NCI-H446 (cell line): ENCODE results near the gene ATP2B3.

ENCODE experiments used
- DNase-seq, 2 experiments: peaks; one replicate each; lab custom pipeline; 2025; lab: John Stamatoyannopoulos, UW

ATP2B3 gene

DNA sequence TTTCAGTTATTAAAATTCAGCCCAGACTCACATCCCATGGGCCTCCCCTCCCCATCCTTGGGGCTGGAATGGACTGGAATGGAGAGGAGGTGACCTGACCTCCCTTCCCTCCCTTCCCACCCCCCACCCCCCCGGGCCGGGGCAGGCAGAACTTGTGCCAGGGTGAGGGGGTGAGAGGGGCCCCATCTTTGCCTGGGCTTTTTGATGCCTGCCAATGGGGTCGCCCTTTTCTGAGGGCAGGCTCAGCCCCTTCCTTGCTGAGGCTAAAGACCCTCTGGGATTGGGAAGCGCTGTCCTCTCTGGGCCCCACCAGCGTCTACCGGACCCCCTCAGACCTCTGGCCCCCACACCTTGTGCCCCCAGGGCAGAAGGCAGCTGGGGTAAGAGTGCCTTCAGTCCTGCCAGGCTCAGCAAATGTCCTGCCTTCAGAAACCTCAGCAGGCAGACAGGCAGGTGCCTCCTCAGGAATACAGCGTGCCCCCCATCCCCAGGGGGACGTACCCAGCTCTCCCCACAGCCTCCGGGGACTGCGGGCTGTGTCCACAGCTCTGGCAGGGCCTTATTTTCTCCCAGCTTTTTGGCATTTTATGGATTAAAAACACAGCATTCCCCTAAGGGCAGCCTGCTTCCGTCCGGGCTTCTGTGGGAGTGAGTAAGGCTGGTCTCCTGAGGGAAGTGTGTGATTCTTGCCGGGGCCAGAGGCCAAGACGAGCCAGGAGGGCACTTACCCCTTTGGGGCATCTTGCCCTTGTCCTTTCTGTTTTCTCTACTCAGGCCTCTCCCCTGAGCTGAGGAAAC, 94.1 kb downstream of the ATP2B3 start:
- DNase-seq = no peak

DNA sequence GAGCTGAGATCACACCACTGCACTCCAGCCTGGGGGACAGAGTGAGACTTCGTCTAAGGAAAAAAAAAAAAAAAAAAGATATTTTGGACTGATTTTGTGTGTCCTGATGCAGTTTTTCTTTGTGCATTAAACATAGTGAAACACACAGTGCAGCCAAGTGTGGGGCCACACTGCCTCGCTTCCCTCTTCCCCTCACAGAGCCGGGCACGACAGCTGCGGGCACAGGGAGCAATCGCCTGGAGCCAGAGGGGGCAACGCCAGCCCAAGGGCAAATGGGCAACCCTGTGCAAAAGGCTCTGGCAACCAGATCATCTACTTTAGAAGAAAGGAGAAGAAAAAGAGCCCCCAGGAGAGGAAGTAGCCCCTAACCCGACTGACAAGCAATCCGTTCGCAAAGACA, 95.0 kb downstream of the ATP2B3 start:
- no peak for DNase-seq

DNA sequence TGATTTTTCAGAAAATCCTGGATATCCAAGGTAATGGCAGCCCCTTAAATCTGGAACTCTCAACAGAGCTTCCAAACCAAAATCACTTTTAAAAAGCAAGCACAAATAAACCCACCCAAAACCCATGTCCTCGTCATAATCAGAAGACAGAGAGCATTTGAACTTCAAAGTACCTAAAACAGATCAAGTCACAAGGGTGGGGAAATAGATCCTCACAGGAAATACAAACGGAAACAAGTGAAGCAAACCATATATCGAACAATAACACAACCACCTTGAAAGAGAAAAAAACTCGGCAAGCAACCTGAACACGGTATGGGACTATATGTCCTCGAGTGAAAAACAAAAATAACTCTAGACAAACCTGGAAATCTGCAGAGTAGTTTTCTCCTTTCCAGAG, 97.4 kb downstream of the ATP2B3 start:
- DNase-seq = no peak

DNA sequence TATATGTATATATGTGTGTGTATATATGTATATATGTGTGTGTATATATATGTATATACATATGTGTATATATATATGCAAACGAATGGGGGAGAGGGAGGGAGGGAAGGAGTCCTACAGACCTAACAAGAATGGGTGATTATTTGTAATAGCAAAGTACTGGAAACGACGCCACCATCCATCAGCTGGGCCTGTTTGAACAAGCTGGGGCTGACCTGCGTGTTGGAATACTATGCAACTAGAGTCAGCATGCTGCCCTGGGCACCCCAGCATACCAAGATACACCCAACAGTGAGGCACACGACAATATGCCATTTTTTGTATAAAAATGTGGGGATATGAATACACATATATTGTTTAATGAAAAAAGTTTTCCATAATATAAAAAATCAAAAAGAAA, 103.1 kb downstream of the ATP2B3 start:
- DNase-seq = no peak

DNA sequence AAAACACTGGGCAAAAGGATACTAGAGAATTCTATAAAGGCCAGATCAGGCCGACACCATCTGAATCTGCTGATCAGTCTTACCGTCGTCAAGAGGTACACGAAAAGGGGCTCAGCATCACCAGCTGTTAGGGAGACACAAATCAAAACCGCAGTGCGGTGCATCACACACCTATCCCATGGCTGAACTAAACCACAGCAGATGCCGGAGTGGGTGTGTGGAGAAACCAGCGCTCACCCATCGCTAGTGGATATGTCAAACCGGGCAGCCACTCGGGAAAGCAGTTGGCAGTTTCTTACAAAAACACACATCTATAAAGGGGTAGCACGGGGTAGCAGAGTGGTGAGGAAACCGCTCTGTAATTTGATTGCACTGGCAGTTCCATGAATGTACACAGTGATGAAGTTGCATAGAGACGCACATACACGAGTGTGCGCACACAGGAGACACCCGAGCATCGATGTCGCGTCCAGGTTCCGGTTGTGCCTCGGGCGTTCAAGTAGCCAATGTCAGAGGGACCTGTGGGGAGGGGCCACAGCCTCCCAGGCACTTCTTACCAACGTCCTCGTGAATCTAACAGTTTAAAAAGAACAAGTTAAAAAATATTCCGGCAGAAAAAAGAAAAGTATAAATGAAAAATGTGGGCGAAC, 104.6 kb downstream of the ATP2B3 start:
- no peak for DNase-seq

DNA sequence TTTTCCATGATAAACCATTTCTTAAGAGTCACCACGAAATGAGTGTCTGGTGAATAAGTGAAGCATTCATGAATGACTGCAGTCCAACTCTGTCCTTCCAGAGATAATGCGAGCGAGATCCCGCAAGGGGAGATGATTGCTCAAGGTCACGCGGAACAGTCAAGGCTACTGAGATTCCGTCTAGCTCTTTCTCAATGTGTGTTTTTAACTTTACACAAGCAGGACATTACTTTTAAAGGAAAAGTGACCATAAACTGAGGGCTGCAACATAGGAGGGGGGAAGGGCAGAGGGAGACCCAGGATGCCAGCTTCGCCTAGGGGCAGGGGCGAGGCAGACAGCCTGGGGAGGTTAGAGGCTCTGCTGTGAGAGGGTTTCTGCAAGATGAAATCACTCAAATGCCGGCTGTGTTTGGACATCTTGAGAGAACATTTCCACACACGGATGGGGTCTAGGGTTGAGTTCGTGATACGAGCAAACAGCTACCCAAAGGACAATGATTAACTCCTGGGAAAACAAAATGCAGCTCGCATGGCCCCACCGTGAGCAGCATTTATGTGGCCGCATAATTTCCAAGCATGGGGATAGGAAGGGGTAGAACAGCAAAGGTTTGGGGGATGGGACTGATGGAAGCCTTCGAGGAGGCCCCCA, 105.3 kb downstream of the ATP2B3 start:
- DNase-seq = no peak

DNA sequence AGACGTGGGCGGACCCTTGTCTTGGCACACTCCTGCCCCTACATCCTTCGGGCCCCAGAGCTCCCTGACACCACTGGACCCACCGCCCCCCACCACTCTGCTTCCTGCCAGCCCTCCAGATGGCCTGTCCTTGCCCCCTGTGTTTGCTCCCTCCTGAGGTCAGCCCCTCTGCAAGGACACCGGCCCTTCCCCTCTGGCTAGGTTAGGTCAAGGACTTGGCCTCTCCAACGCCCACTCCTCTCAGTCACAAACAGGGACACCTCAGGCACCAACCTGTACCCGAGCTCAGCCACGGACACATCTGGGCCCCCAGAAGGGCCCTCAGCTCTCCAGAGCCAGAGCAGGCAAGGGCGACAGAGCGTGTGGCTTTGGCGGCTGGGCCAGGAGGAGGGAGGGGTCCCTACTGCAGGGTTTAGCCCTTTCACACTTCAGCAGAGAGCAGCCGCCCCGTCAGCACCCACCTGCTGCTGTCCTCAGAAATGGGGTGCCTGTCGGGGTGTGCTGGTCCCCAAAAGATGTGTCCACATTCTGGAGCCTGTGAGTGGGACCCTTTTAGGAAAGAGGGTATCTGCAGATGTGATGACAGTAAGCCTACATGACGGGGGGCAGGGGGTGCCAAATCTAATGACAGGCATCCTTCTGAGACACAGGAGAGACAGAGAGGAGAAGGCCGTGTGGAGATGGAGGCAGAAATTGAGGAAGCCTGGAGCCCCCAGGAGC, 106.0 kb downstream of the ATP2B3 start:
- no peak for DNase-seq

DNA sequence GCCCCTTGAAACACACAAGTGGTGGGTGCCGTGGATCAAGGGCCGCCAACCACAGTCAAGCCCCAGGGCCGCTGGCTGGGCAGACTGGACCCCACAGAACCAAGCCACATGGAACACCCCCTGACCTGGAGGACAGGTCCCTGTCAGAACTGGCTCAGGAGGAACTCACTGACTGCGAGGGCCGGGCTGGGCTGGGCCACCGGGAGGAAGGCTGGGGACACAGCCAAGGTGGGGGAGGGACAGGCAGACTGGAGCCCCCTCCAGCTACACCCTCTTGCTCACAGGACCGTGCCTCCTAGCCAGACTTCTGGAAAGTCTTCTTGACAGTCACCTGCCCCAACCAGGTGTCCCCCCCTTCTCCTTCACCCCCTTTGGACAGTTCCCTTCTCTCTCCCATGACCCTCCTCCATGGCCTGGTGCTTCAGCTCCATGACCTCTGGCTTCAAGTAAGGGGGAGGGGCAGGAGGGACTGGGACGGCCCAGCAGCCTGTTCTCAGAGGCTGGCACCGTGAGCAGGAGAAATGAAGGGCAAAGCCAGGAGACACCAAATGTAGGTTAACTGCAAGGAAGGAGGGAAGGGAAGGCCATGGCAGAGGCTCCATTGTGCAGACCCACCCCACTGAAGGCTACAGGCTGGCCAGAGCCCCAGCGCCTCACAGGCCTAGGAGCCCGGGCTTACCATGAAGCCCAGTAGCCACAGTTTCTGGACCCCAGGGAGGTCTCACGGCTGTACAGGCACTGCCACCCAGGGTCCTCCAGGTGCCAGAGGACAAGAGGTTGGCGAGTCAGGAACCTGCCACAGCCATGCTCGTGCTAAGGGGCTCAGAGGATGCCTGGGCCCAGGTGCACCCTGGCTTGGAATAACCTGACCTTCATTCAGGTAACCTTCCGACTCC, 107.0 kb downstream of the ATP2B3 start:
- no peak for DNase-seq

DNA sequence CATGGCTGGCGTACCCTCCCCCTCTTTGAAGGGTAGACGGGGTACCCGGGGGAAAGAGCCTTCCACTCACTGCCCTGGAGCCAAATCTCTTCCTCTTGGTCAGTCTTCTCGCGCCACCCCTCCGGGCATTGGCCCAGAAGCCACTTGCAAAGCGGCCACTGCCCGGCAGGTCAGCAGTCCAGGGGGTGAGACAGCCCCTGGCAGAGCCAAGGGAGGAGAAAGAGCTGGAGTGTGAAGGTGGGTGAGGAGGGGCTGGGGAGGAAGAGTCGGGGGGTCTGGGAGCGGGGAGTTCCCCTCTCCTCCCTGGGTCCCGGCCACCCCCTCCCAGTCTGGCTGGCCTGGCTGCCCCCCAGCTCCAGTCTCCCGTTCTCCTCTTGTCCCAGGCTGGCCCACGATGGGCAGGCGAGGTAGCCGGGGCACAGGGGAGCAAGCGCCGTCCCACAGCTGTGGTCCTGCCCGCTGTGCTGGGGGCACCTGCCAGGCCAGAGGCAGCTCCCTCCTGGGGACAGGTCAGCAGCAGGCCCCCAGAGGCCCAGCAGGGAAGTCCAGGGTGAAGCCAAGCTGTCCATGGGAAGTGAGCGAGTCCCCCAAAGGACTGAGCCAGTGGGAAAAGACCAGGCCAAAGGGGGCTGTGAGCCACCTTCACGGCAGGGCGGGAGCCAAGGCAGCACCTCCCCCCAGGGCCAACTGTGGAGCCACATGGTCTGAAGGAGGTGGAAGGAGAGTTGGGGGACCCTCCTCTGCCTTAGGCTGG, 108.0 kb downstream of the ATP2B3 start:
- no peak for DNase-seq

DNA sequence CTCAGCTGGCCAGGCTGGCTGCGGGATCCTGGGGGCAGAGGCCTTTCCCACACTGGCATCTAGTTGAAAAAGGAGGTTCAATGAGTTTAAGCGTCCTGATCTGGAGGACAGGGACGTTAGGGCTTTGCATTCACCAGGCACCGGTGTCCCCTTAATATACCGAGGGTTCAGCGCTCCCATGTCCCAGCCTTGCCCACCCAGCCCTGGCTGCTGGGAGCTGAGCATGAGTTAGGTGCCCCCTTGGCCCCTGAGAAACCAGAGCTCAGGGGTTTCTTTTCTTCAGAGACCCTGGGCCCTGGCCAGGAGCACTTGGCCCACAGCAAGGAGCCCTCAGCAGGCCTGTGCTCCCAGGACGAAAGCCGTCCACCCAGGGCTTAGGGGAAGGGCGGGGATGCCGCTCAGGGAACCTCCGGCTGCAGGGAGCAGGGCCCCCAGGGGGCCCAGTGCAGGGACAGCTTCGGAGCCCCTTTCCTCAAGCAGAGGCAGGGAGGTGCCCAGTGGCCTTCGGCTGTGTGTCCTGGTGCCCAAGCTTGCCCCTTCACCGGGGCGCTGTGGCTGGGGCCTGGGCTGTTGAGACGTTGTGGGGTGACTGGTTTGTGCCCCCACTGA, 108.7 kb downstream of the ATP2B3 start:
- no peak for DNase-seq

DNA sequence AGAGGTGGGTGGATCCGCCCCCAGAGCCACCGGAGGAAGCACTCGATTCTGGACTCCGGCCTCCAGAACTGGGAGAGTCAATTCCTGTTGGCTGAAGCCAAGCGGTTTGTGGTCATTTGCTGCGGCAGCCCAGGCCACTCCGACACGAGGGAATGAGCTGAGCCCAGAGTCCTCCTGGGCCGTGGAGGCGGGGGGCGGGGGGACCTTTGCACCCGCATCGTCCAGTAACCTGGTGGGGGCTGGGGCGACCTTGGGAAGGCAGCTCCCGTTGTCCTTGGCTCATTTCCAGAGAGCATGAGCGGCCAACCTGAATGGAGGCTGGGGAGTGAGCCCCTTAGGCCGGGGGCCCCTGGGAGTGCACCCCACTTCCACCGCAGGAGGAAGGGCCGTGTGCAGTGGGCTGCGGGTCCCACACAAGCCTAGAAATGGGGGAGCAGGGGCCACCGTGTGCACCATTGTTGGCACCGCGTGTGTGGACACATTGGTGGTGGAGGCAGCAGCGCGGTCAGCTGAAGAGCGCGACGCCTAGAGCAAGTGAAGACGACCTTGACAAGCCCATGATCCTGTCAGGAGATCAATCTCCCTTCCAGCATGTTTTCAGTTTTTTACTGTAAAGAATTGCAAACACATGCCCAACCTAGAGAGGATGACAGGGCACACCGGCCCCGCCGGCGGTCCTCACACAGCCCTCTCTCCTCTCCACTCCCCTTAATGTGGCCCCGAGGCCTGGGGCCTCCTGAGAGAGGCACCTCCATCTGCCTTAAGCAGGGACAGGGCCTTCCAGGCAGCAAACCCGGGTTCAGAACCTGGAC, 109.6 kb downstream of the ATP2B3 start:
- DNase-seq = no peak

DNA sequence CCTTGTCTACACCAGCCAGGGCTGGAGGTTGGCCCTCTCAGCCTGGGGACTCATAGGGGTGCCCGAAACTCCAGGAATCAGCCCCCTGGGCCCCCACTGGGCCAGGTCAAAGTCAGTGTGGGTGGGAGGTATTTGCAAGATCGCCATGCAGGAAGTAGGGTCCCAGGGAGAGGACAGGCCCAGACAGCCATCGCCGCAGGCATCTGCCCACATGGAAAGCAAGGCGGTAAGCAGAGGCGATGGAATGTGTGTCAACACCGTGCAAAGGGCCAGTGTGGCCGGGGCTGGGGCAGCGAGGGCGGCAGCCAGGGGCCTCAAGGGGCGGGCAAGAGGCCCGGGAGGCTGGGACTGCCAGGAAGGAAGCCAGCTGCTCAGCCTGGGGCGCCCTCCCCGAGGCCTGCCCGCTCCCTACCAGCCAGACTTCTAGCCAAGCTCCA, 110.3 kb downstream of the ATP2B3 start:
- no peak for DNase-seq

DNA sequence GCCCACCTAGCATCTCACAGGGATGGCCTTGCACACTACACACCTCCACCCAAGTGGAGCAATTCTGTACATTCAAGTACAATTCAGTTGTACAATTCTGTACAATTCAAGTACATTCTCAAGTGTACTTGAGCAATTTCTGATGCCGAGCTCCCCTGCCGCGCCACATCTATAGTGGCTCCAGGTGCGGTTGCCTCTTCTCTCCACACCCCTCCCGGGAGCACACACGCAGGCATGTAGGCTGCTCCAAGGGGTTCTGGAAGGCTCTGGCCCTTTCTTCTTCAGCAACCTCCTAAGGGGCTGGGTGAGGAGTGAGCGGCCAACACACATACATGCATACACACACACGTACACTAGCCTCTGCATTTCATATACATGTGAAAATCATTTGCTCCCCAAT, 110.7 kb downstream of the ATP2B3 start:
- no peak for DNase-seq

DNA sequence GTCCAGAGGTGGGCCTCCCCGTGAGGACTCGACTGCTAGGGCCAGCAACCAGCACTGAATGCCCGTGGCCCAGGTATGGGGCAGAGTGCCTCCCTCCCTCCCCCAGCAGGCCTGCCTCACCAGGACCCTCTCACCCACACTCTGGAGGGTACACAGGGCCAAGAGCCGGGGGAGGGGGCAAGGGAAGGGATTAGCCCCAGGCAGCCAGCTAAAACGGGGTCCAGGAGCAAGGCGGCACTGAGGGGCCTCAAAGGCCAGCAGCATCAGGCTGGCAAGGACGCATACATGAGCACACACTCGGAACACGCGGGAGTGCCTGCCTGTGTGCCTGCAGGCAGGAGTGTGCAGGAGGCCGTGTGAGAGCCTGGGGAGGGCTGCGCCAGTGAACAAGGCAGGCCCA, 111.2 kb downstream of the ATP2B3 start:
- DNase-seq = no peak

DNA sequence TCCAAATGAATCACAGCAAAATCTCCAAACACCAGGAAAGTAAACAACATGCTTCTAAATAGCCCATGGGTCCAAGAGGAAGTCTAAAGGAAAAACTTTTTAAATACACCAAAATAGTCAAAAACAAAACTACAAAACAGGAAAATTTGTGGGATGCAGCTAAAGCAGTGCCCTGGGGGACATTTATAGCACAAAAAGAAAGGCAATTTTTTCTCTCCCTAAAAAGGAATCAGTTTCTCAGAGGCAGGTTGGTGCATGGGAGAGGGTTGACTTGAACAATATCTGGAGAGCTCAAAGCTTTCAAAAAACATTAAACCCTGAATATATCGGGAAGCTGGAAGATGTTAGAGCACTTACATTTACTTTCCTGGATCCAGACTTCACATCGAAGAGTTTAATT, 113.9 kb downstream of the ATP2B3 start:
- DNase-seq = no peak

DNA sequence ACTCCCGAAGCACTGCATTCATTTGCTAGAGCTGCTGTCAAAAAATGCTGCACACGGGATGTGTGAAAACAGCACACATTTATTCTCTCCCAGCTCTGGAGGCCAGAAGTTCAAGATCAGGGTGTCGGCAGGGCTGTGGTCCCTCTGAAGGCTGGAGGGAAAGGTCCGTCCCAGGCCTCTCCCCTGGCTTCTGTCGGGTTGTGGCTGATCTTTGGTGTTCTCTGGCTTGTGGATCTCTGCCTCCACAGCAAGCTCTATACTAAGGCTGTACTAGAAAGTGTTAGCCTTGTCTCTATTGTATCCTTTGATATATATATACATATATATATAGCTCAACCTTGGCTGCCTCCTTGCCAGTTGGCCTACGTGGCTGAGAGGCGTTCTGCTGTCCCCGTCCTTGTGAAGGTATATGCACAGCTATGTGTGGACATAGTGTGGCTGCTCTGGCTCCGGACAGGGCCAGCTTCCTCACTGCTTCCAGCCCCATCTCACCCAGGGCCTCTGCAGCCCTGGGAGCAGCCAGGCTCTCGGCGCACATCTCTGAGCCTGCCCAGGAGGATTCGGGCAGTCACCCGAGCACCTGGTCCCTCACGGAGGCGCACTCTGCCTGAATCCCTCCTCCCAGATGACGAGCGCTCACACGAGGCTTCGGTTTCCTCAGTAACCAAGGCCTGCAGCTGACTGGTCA, 114.6 kb downstream of the ATP2B3 start:
- no peak for DNase-seq
